HepG2 (cell line): Measurements from ENCODE around the gene GUCY2D. TPM values are rescaled to one million over a fixed set of nuclear protein-coding genes. Genes with fewer than 3 reads are reported as not detected.

Source experiments
- AKNA ChIP-seq: sonication (generic); formaldehyde crosslinking; IDR thresholded peaks from 2 replicates; pipeline ENCODE4 v1.4.0; 2020; ENCODE audit warnings: missing genetic modification reagents, borderline replicate concordance
- ASH2L ChIP-seq: fragments of 300-600, 200-600 bp; sonication (generic); IDR thresholded peaks from 2 replicates; pipeline ENCODE4 v1.7.0; 2017; ENCODE audit warnings: low read depth, mild to moderate bottlenecking, moderate library complexity, mixed read lengths, low read length; ENCODE audit not compliant: insufficient read length
- CENPX ChIP-seq: sonication (generic); formaldehyde crosslinking; IDR thresholded peaks from 2 replicates; pipeline ENCODE4 v1.9.0; 2021; ENCODE audit warnings: mild to moderate bottlenecking, missing genetic modification reagents, moderate library complexity
- ETV6 ChIP-seq: sonication (generic); formaldehyde crosslinking; conservative IDR thresholded peaks from 2 replicates; pipeline ENCODE4 v1.4.0; 2020; ENCODE audit warnings: missing genetic modification reagents
- GTF2F1 ChIP-seq: fragments of 150-350 bp; IDR thresholded peaks from 2 replicates; pipeline ENCODE4 v1.6.1; 2014; ENCODE audit warnings: low read length
- SOX6 ChIP-seq, 2 experiments: fragments of 450-650 bp in 1 of 2; sonication (generic) in 1 of 2; formaldehyde crosslinking in 1 of 2; IDR thresholded peaks; 2 replicates each; pipeline versions ENCODE4 v1.4.0 to v1.6.1; 2017 to 2020; ENCODE audit warnings: antibody characterized with exemption in 1 of 2, mild to moderate bottlenecking in 1 of 2, missing genetic modification reagents in 1 of 2
- ZNF296 ChIP-seq: sonication (generic); formaldehyde crosslinking; conservative IDR thresholded peaks from 2 replicates; pipeline ENCODE4 v1.5.0; 2020; ENCODE audit warnings: mild to moderate bottlenecking, missing genetic modification reagents
- ZNF331 ChIP-seq: sonication (generic); formaldehyde crosslinking; IDR thresholded peaks from 2 replicates; pipeline ENCODE4 v1.4.0; 2020; ENCODE audit warnings: missing genetic modification reagents
- ZNF841 ChIP-seq: sonication (generic); formaldehyde crosslinking; IDR thresholded peaks from 2 replicates; pipeline ENCODE4 v1.8.1; 2023; ENCODE audit warnings: missing genetic modification reagents, borderline replicate concordance
- polyA plus RNA-seq, 8 experiments: library from polyadenylated mRNA; depleted of rRNA in 3 of 8; stranded (reverse) in 7 of 8; unstranded in 1 of 8; fragments of >200 nt; fragmentation: Illumina TruSeq in 4 of 8; extraction: Trizol in 4 of 8; gene quantifications; 2 replicates each; pipeline versions ENCODE4 v1.2.1 to v1.2.3, GENCODE V29; 2011 to 2016; ENCODE audit warnings: low read depth in 4 of 8, missing spikeins in 1 of 8, mixed read lengths in 1 of 8; ENCODE audit not compliant: insufficient read depth in 1 of 8
- total RNA-seq, 5 experiments: library from RNA; depleted of rRNA; stranded (reverse); fragments of >200 nt; fragmentation: Illumina TruSeq; extraction: Trizol; gene quantifications; 2 replicates each; pipeline ENCODE4 v1.2.3, GENCODE V29; 2016; ENCODE audit warnings: low read depth in 1 of 5
- TF ChIP-seq, protein P1 (sequence below): sonication (generic); formaldehyde crosslinking; IDR thresholded peaks from 2 replicates; pipeline ENCODE4 v1.4.0; 2020; ENCODE audit warnings: mild to moderate bottlenecking, missing genetic modification reagents, borderline replicate concordance
- TF ChIP-seq, protein P2 (sequence below): sonication (generic); formaldehyde crosslinking; IDR thresholded peaks from 2 replicates; pipeline ENCODE4 v1.4.0; 2020; ENCODE audit warnings: missing genetic modification reagents, borderline replicate concordance

Gene GUCY2D
- total and polyA plus RNA-seq, 2 of the 13 experiments (the other 11 are each of a cell fraction or from before 2014, with no cell fraction given): not detected

DNA sequence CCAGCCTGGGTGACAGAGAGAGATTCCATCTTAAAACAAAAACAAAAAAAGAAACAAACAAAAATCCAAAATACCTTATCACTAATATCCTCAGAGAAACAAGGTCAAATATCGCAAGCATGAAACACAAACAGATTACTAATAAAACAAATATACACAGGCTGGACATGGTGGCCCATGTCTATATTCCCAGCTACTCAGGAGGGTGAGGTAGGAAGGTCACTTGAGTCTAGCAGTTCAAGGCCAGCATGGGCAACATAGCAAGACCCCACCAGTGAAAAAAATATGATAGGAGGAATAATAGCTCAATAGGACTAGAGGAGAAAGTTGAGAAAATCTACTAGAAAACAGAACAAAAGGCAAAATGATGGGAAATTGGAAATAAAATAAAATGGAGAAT lies 29.5 kb downstream of the GUCY2D start (continued):
- TF ChIP-seq ZNF331 (CRISPR knock-in tag) (no peak), ETV6 (no peak), AKNA (CRISPR knock-in tag) (no peak), GTF2F1 (no peak), SOX6 (IDR thresholded peaks at IDR 0.05) (no peak), SOX6 (CRISPR knock-in tag; IDR thresholded peaks at IDR 0.05) (peak; percentile 27; the same call in 1 of the 2 replicates), CENPX (no peak), ASH2L (no peak), ZNF841 (CRISPR knock-in tag) (no peak), ZNF296 (CRISPR knock-in tag) (no peak)
- TF ChIP-seq, protein P1, sequence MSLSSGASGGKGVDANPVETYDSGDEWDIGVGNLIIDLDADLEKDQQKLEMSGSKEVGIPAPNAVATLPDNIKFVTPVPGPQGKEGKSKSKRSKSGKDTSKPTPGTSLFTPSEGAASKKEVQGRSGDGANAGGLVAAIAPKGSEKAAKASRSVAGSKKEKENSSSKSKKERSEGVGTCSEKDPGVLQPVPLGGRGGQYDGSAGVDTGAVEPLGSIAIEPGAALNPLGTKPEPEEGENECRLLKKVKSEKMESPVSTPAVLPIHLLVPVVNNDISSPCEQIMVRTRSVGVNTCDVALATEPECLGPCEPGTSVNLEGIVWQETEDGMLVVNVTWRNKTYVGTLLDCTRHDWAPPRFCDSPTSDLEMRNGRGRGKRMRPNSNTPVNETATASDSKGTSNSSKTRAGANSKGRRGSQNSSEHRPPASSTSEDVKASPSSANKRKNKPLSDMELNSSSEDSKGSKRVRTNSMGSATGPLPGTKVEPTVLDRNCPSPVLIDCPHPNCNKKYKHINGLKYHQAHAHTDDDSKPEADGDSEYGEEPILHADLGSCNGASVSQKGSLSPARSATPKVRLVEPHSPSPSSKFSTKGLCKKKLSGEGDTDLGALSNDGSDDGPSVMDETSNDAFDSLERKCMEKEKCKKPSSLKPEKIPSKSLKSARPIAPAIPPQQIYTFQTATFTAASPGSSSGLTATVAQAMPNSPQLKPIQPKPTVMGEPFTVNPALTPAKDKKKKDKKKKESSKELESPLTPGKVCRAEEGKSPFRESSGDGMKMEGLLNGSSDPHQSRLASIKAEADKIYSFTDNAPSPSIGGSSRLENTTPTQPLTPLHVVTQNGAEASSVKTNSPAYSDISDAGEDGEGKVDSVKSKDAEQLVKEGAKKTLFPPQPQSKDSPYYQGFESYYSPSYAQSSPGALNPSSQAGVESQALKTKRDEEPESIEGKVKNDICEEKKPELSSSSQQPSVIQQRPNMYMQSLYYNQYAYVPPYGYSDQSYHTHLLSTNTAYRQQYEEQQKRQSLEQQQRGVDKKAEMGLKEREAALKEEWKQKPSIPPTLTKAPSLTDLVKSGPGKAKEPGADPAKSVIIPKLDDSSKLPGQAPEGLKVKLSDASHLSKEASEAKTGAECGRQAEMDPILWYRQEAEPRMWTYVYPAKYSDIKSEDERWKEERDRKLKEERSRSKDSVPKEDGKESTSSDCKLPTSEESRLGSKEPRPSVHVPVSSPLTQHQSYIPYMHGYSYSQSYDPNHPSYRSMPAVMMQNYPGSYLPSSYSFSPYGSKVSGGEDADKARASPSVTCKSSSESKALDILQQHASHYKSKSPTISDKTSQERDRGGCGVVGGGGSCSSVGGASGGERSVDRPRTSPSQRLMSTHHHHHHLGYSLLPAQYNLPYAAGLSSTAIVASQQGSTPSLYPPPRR (CRISPR knock-in tag): no peak
- TF ChIP-seq, protein P2, sequence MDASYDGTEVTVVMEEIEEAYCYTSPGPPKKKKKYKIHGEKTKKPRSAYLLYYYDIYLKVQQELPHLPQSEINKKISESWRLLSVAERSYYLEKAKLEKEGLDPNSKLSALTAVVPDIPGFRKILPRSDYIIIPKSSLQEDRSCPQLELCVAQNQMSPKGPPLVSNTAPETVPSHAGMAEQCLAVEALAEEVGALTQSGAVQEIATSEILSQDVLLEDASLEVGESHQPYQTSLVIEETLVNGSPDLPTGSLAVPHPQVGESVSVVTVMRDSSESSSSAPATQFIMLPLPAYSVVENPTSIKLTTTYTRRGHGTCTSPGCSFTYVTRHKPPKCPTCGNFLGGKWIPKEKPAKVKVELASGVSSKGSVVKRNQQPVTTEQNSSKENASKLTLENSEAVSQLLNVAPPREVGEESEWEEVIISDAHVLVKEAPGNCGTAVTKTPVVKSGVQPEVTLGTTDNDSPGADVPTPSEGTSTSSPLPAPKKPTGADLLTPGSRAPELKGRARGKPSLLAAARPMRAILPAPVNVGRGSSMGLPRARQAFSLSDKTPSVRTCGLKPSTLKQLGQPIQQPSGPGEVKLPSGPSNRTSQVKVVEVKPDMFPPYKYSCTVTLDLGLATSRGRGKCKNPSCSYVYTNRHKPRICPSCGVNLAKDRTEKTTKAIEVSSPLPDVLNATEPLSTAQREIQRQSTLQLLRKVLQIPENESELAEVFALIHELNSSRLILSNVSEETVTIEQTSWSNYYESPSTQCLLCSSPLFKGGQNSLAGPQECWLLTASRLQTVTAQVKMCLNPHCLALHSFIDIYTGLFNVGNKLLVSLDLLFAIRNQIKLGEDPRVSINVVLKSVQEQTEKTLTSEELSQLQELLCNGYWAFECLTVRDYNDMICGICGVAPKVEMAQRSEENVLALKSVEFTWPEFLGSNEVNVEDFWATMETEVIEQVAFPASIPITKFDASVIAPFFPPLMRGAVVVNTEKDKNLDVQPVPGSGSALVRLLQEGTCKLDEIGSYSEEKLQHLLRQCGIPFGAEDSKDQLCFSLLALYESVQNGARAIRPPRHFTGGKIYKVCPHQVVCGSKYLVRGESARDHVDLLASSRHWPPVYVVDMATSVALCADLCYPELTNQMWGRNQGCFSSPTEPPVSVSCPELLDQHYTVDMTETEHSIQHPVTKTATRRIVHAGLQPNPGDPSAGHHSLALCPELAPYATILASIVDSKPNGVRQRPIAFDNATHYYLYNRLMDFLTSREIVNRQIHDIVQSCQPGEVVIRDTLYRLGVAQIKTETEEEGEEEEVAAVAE (CRISPR knock-in tag): no peak
